NCI-H1436 treated with DMSO at 0.1 percent for 48 hours (cell line): ENCODE data around the gene STAT2.
"Not testable (repeated sequence)": the region's sequence is repeated elsewhere in the genome, so short reads cannot be mapped to it uniquely, and the experiment has no call there.

ENCODE experiments used
- DNase-seq: peaks from one replicate; lab custom pipeline; 2025; lab: John Stamatoyannopoulos, UW

STAT2 gene

GRCh38 chr12:56359851-56360767, at the start of gene STAT2:
STAT2 (minus strand) TSS chr12:56360107; CDS start chr12:56356571, 3,536 bp downstream.
- peak; percentile 98 for DNase-seq

DNA sequence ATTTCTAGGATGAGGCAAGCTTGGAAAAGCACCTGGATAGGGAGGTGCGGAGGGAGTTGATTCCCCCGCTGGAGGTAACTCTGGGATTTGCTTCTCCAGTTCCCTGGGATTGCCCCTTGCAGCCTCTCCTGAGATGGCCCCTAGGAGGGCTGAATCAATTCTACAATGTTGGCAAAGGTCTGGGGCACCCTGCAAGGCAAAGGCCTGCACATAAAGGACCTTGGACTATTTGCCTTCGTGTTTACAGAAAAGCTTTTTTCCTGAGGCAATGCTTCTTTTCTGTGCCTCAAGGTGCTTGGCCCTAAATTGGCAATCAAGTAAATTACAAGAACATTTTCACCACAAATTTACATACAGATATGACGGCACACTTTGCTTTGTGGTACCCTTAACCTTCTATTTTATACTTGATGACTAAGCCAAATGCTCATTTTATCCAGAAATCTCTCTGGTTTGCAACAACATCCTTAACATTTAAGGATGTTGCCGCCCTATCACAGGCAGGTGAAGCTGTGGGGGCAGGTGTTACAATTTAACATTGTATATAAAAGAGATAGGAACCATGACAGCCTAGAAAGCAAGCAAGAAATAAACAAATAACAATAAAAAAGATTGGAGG, 49.0 kb upstream of the STAT2 start:
- DNase-seq: no peak

GRCh38 chr12:56404227-56404626, 44.3 kb upstream of the STAT2 start:
- DNase-seq: not testable (repeated sequence)

GRCh38 chr12:56401612-56402011, 41.7 kb upstream of the STAT2 start:
- DNase-seq: not testable (repeated sequence)

- not testable (repeated sequence) for DNase-seq
These were observed 41.2 kb upstream of the STAT2 start for GRCh38 chr12:56401125-56401524.

GRCh38 chr12:56399466-56399865, 39.6 kb upstream of the STAT2 start:
- DNase-seq: not testable (repeated sequence)

- DNase-seq: no peak
These were observed 38.4 kb upstream of the STAT2 start for GRCh38 chr12:56398324-56398723.

DNA sequence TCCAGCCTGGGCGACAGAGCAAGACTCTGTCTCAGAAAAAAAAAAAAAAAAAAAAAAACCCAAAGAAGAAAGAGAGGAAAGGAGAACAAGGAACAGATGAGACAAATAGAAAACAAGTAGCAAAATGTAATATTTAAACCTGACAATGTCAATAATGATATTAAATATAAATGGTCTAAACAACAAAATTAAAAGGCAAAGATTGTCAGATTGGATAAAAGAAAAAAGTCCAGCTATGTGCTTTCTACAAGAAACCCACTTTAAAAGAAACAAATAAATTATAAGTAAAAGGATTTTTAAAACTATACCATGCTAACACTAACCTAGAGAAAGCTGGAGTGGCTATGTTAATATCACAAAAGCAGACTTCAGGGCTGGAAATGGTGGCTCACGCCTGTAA, 32.4 kb upstream of the STAT2 start:
- DNase-seq: no peak

DNA sequence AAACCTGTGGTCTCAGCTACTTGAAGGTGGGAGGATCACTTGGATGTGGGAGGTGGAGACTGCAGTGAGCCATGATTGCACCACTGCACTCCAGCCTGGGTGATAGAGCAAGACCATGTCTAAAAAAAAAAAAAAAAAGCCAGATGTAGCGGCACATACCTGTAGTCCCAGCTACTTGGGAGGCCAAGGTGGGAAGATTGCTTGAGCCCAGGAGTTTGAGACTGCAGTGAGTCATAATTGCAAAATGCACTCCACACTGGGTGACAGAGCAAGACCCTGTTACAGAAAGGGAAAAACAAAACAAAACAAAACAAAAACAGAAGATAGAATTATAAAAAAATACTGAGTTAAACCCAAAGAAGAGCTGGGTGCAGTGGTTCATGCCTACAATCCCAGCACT, 31.8 kb upstream of the STAT2 start:
- DNase-seq: no peak

GRCh38 chr12:56389412-56389811, 29.5 kb upstream of the STAT2 start:
- DNase-seq: no peak

- DNase-seq: no peak
These were observed 27.3 kb upstream of the STAT2 start for GRCh38 chr12:56387152-56387736.

- DNase-seq: no peak
These were observed 26.0 kb upstream of the STAT2 start for GRCh38 chr12:56385873-56386272.

- DNase-seq: no peak
These were observed 22.7 kb upstream of the STAT2 start for GRCh38 chr12:56382611-56383010.

- no peak for DNase-seq
These were observed 18.0 kb upstream of the STAT2 start for GRCh38 chr12:56377989-56378316.

GRCh38 chr12:56377310-56377988, 17.5 kb upstream of the STAT2 start:
- DNase-seq: no peak

DNA sequence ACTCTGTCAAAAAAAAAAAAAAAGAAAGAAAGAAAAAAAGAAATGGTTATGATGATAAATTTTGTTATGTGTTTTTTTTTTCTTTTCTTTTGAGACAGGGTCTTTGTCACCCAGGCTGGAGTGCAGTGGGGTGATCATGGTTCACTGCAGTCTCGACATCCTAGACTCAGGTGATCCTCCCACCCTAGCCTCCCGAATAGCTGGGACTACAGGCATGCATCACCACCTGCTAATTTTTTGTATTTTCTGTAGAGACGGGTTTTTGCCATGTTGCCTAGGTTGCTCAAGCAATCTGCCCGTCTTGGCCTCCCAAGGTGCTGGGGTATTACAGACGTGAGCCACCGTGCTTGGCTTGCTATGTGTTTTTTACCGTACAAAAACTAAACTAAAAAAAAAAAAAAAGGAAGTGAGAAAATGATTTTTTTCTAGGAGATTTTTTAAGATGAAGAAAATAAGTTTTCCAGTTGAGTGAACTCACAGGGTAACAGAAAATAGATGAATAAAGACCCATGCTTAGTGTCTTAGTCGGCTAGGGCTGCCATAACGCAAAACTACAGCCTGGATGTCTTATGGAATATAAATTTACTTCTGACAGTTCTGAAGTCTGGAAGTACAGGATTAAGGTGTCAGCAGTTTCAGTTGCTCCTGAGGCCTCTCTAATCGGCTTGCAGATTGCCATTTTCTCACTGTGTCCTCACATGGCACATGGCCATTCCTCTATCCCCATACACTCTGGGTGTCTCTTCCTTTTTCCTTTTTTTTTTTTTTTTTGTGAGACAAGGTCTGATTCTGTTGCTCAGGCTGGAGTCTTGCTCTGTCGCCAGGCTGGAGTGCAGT, 15.9 kb upstream of the STAT2 start:
- DNase-seq: no peak

GRCh38 chr12:56374726-56375597, 15.1 kb upstream of the STAT2 start:
- DNase-seq: no peak

DNA sequence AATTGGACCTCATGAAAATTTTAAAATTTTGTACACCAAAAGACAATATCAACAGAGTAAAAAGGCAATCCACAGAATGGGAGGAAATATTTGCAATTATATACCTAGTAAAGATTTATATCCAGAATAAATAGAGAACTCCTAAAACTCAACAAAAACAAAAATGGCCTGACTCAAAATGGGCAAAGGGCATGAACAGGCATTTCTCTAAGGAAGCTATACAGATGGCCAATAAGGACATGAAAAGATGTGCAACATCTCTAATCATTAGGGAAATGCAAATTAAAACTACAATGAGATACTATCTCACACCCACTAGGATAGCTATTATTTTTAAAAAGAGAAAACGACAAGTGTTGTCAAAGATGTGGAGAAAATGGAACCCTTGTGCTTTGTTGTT, 13.6 kb upstream of the STAT2 start:
- DNase-seq: no peak

GRCh38 chr12:56366948-56367347, 7.0 kb upstream of the STAT2 start:
- no peak for DNase-seq
